Measurements from ENCODE around the gene ART1. TPM values are rescaled to one million over a fixed set of nuclear protein-coding genes. Genes with fewer than 3 reads are reported as not detected.
"Not testable (repeated sequence)": the region's sequence is repeated elsewhere in the genome, so short reads cannot be mapped to it uniquely, and the experiment has no call there.

Gene ART1
- total RNA-seq, 1 donor from 2014 or later: 1.0 TPM

- no peaks in the 10 kb centered on the region for H3K27me3 ChIP-seq (ENCODE audit: low read depth)
- TF ChIP-seq CTCF (IDR thresholded peaks at IDR 0.05): no peak
- intact Hi-C loops (cut with DNase I): no loop called here
These were observed 10.6 kb downstream of the ART1 start for GRCh38 chr11:3655547-3655946.

GRCh38 chr11:3657331-3657730, 12.4 kb downstream of the ART1 start:
- H3K4me3 ChIP-seq; intact Hi-C loops (cut with DNase I); H3K27ac ChIP-seq; H3K36me3 ChIP-seq; H3K9me3 ChIP-seq; DNase-seq; H3K27me3 ChIP-seq (ENCODE audit: low read depth); H3K4me1 ChIP-seq; ATAC-seq: not testable (repeated sequence)

More at GRCh38 chr11:3655547-3655946, 10.6 kb downstream of the ART1 start:
- no peaks in the 10 kb centered on the region for H3K9me3 ChIP-seq
- no peaks in the 10 kb centered on the region for H3K36me3 ChIP-seq
- H3K4me1 ChIP-seq: no peaks in the 10 kb centered on the region
- no peak for ATAC-seq
- no peak overlapping the region for H3K27ac ChIP-seq
- no peak for DNase-seq
- H3K4me3 ChIP-seq: no peak overlapping the region

GRCh38 chr11:3658252-3658651, 13.3 kb downstream of the ART1 start:
- intact Hi-C loops (cut with DNase I): no loop called here
- H3K27ac ChIP-seq: no peak overlapping the region
- no peak overlapping the region for H3K4me3 ChIP-seq
- H3K36me3 ChIP-seq: no peaks in the 10 kb centered on the region
- H3K9me3 ChIP-seq: no peaks in the 10 kb centered on the region
- no peaks in the 10 kb centered on the region for H3K4me1 ChIP-seq
- no peak for TF ChIP-seq CTCF (IDR thresholded peaks at IDR 0.05)
- ATAC-seq (no peak), DNase-seq (no peak)
- no peaks in the 10 kb centered on the region for H3K27me3 ChIP-seq (ENCODE audit: low read depth)

GRCh38 chr11:3659595-3660515, 14.9 kb downstream of the ART1 start:
- ATAC-seq (peak; percentile 16 to 18), DNase-seq (no peak)
- TF ChIP-seq CTCF (IDR thresholded peaks at IDR 0.05): no peak
- H3K9me3 ChIP-seq: no peaks in the 10 kb centered on the region
- no peaks in the 10 kb centered on the region for H3K27me3 ChIP-seq (ENCODE audit: low read depth)
- intact Hi-C loops (cut with DNase I): no loop called here
- H3K4me1 ChIP-seq: no peaks in the 10 kb centered on the region
- no peak overlapping the region for H3K27ac ChIP-seq
- H3K36me3 ChIP-seq: peaks cover 5% of the 10 kb centered on the region
- no peak overlapping the region for H3K4me3 ChIP-seq

- Histone ChIP-seq H3K27me3 (ENCODE audit: low read depth) (no peaks in the 10 kb centered on the region), H3K4me3 (no peak overlapping the region), H3K4me1 (no peaks in the 10 kb centered on the region), H3K9me3 (no peaks in the 10 kb centered on the region), H3K36me3 (peaks cover 15% of the 10 kb centered on the region), H3K27ac (no peak overlapping the region)
- TF ChIP-seq CTCF (IDR thresholded peaks at IDR 0.05): no peak
- intact Hi-C loops (cut with DNase I): no loop called here
- DNase-seq: no peak
- ATAC-seq: no peak
These were observed 16.0 kb downstream of the ART1 start for GRCh38 chr11:3660960-3661359.

GRCh38 chr11:3662856-3663255, 17.9 kb downstream of the ART1 start:
- no peak for TF ChIP-seq CTCF (IDR thresholded peaks at IDR 0.05)
- H3K27ac ChIP-seq: no peak overlapping the region
- intact Hi-C loops (cut with DNase I): no loop called here
- H3K27me3 ChIP-seq (ENCODE audit: low read depth): no peaks in the 10 kb centered on the region
- H3K36me3 ChIP-seq: peaks cover 33% of the 10 kb centered on the region
- no peak for DNase-seq
- no peak for ATAC-seq
- H3K9me3 ChIP-seq: no peaks in the 10 kb centered on the region
- no peak overlapping the region for H3K4me3 ChIP-seq
- no peaks in the 10 kb centered on the region for H3K4me1 ChIP-seq
